OCI-M1 (cell line): ENCODE measurements around the gene GMPS.
"Not testable (repeated sequence)": the region's sequence is repeated elsewhere in the genome, so short reads cannot be mapped to it uniquely, and the experiment has no call there.

Experiments used
- DNase-seq: peaks from one replicate; lab custom pipeline; 2025; lab: John Stamatoyannopoulos, UW

GMPS gene

DNA sequence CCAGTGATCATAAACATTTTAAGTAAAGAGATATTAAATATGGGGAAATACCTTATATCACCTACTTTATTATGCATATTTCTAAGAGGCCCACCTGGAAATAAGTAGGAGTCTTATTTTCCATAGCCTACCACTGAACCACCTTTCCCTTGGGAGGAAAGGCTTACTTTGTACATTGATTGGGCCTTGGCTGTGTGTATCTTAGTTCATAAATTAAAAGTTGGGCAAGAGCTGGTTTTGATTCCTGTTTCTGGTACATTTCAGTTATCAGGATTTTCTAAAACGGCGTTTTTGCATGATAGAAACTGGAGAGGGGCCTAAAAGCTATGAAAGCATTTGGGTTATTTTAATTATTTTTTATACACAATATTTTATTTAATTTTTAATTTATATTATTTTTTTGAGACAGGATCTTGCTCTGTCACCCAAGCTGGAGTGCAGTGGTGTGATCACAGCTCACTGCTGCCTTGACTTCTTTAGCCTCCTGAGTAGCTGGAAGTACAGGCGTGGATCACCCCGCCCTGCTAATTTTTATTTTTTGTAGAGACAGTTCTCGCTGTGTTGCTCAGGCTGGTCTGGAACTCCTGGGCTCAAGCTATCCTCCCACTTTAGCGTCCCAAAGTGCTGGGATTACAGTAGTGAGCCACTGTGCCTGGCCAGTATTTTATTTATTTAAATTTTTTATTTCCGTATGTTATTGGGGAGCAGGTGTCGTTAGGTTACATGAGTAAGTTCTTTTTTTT is 2.6 kb downstream of the GMPS start:
- peak; percentile 10 for DNase-seq

DNA sequence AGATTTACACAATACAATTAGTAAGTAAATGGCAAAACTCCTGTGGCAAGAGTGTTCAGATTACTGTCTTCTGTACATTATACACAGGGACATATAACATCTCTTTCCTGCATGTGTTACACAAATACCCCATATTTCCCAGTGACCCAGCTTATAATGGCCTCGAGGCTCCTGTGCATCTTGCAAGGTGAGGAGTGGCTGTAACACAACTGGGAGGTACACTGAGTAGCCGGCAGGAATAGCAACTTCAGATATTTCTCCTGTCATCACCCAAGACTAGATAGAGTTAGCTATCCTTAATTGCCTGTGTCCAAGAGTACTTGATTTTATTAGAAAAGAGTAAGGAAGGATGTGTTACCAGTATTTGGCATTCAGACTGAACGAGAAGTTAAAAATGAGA is 5.6 kb downstream of the GMPS start:
- DNase-seq = no peak

GRCh38 chr3:155876503-155876902 is 6.1 kb downstream of the GMPS start:
- DNase-seq = no peak

GRCh38 chr3:155880286-155880685 is 9.8 kb downstream of the GMPS start:
- no peak for DNase-seq

DNA sequence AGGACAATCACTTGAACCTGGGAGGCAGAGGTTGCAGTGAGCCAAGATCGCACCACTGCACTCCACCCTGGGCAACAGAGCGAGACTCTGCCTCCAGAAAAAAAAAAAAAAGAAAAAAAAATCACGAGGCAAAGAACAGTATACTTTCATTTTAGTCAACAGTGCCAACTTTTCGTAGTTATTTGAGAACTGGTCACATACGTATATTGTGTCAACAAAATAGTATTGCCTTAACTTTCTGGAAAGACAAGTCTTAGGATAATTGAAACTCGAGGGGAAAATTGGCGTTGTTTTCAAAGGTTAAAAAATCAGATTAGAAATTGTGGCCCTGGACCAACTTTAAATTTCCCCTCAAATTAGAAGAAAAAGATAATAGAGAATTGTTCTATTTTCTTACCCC is 13.8 kb downstream of the GMPS start:
- no peak for DNase-seq

- DNase-seq = peak; percentile 16
These were observed 14.8 kb downstream of the GMPS start for GRCh38 chr3:155885292-155885691.

DNA sequence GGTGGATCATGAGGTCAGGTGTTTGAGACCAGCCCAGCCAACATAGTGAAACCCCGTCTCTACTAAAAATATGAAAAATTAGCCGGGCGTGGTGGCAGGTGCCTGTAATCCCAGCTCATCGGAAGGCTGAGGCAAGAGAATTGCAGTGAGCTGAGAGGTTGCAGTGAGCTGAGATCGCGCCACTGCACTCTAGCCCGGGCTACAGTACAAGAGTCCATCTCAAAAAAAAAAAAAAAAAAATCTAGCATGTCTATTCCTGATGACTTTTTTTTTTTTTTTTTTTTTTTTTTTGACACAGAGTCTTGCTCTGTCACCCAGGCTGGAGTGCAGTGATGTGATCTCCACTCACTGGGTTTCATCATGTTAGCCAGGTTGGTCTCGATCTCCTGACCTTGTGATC is 15.9 kb downstream of the GMPS start:
- DNase-seq = not testable (repeated sequence)

DNA sequence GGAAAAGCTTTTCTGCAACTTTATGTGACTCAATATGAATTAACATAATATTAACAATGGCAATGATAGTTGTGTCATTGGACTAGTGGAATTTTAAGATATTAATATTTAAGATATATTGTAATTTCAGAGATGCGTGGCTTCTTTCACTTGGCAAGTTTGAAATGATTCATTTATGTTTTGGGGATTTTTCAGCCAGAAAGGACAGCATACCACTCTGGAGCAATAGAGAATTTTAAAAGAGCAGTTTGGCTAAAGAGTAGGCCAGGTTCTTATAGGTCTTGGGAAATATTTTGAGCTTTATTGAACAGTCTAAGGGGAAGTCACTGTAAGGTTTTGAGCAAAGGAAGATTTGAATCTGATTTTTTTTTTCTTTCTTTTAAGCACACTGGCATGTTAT is 16.5 kb downstream of the GMPS start:
- DNase-seq = no peak

DNA sequence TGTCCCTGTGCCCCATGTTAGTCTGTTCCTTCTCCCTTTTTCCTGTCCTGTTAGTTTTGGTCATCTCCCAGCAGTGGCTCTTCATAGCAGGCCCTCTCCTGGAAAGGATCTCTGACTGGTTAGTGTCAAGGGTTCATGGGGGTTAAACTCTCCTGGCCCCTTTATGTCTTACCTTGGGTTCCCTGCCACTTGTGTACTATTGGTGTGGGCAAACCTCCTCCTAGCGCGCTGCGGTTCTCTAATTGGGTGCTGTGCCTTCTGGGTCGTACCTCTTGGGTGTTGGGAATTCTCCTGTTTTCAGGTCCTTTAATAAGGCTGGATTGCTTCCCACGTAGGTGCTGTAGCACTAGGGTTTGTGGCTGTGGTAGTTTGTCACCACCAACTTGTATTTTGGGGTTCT is 18.8 kb downstream of the GMPS start:
- DNase-seq = no peak

DNA sequence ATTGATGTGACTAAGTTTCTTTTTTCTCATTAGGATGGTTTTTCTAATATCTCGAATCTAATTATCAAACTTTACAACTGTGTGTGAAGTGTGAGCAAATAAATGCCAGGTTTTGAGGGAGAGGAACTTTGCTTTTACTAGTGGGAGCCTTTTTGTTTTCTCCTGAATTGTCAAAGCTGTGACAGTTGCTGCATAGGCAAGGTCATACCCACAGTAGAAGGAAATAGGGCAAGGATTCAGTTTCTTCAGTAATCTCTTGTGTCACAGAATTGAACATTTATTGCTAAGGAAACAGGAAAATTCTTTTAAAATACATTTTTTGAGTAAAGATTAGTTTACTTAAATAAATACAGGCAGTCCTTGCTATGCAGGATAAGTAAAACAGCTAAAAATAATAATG is 19.5 kb downstream of the GMPS start:
- DNase-seq = peak; percentile 38

- DNase-seq = peak; percentile 92
These were observed 20.3 kb downstream of the GMPS start for GRCh38 chr3:155890671-155891190.

DNA sequence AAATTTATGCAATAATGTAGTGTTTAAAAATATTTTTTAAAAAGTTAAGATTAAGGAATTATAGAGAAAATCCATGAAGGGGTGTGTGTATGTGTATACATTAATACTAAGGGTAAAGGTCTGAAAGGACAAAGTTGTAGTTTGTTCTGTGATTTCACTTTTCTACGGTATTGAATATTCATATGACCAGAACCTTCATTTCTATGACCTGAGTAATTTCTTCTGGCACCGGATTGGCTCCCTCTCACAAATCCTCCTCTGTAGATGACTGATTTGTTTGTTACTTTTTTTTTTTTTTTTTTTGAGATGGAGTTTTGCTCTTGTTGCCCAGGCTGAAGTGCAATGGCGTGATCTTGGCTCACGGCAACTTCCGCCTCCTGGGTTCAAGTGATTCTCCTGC is 20.9 kb downstream of the GMPS start:
- DNase-seq = no peak

GRCh38 chr3:155895379-155895900 is 25.0 kb downstream of the GMPS start:
- no peak for DNase-seq

GRCh38 chr3:155906900-155907299 is 36.5 kb downstream of the GMPS start:
- DNase-seq = no peak

- DNase-seq = no peak
These were observed 37.6 kb downstream of the GMPS start for GRCh38 chr3:155908086-155908485.

DNA sequence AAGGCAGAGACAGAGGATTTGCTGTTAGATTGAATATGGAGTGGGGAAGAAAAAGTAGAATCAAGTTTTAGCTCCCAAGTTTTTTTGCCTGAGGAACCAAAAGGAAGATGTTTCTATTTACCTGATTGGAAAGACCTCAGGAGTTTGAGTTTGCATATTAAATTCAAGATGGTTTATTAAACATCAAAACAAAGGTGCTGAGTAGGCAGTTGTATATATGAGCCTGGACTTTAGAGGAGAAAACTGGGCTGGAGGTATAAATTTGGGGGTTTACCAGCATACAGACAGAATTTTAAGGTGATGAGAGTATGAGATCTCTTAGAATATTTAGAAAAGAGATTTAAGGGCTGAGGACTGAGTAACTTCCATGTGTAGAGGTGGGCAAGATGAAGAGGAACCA is 38.2 kb downstream of the GMPS start:
- DNase-seq = no peak

- no peak for DNase-seq
These were observed 41.6 kb downstream of the GMPS start for GRCh38 chr3:155912090-155912489.

DNA sequence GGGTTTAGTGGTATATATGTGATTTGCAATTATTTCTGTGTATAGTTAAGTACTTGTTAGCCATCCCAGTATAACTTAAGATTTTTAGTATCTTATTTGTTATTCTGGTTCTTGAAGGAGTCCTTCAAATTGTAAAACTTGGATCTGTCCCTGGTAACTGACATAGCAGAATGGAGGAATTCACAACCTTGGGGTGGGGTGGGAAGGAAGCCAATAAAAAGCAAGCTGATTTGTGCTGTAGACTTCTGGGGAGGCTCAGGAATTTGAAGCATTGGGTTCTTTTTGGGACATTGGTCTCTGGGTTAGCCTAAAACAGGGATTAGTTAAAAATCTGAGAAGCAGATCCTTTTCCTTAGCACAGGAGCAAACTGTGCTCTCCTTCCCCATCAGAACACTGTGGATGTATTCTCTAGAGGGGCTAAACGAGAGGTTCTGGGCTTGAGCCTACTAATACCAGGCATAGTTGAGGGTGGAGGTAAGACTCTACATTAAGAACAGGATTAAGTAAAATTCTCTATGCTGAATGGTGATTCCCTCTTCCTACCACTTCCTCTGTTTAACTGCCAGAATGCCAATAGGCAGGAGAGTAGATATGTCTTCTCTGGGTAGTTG is 42.2 kb downstream of the GMPS start:
- DNase-seq = no peak

DNA sequence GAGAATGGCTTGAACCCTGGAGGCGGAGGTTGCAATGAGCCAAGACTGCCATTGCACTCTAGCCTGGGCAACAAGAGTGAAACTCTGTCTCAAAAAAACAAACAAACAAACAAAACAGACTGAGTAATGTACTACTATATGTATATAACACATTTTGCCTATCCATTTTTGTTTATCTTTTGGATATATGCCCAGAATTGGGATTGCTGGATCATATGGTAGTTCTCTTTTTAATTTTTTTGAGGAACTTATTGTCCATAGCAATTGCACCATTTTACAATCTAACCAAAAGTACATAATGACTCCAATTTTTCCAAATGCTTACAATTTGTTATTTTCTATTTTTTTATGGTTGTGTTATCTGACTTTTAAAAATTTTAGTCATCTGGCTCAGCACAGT is 47.3 kb downstream of the GMPS start:
- no peak for DNase-seq

GRCh38 chr3:155919728-155920127 is 49.3 kb downstream of the GMPS start:
- DNase-seq = no peak

DNA sequence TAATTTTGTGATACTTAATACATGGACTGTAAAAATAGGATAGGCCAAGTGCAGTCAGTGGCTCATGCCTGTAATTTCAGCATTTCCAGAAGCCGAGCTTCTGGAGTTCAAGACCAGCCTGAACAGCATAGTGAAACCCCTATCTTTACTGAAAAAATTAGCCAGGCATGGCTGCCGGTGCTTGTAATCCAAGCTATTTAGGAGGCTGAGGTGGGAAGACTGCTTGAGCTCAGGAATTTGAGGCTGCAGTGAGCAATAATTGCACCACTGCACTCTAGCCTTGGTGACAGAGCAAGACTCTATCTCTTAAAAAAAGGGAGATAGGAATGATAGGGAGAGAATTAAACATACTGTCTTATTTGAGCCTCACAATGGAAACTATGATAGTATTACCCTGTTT is 51.0 kb downstream of the GMPS start:
- DNase-seq = no peak

GRCh38 chr3:155934230-155934629 is 63.8 kb downstream of the GMPS start:
- DNase-seq = no peak

DNA sequence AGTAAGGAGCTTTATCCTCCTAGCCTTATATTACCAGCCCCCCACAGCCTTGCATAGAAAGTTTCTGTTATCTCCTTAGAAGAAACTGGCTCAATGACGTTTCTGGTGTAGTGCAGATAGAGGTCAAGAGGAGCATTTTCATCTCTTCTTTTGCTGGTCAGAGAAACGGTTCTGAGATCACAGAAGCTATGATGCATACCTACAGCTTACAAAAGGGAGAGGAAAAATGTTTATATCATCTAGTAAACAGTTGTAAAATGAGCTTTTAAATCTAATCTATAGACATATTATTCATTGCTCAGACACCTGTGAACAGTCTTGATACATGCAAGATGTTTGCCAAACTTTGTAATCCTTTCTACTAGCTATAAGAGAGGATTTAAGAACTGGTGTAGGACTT is 68.0 kb downstream of the GMPS start:
- DNase-seq = no peak

GRCh38 chr3:155941354-155941753 is 70.9 kb downstream of the GMPS start:
- peak; percentile 10 for DNase-seq
